Karpas-422 (cell line): ENCODE results near the gene SMO. TPM values are rescaled to one million over a fixed set of nuclear protein-coding genes. Genes with fewer than 3 reads are reported as not detected.
"Not testable (repeated sequence)": the region's sequence is repeated elsewhere in the genome, so short reads cannot be mapped to it uniquely, and the experiment has no call there.

Experiments used
- DNase-seq: peaks from one replicate; pipeline ENCODE4 v3.0.0-alpha.2; 2015
- H2AFZ ChIP-seq: fragments of 200-600 bp; sonication (generic); 2 replicates; pipeline ENCODE4 v1.6.1; 2014; ENCODE audit warnings: antibody characterized with exemption, low read length, mixed read lengths
- H3K27ac ChIP-seq: fragments of 200-600 bp; sonication (generic); 2 replicates; pipeline ENCODE4 v1.5.1; 2014; ENCODE audit warnings: mild to moderate bottlenecking, low read length, moderate library complexity
- H3K27me3 ChIP-seq: fragments of 200-600 bp; sonication (generic); 2 replicates; pipeline ENCODE4 v1.6.1; 2014; ENCODE audit warnings: low read length, mixed read lengths
- H3K36me3 ChIP-seq: fragments of 200-600 bp; sonication (generic); 2 replicates; pipeline ENCODE4 v1.6.1; 2014; ENCODE audit warnings: low read length, mixed read lengths; ENCODE audit not compliant: insufficient read depth
- H3K4me1 ChIP-seq: fragments of 200-600 bp; sonication (generic); 2 replicates; pipeline ENCODE4 v1.6.1; 2014; ENCODE audit warnings: mild to moderate bottlenecking, low read length, mixed read lengths
- H3K4me2 ChIP-seq: fragments of 200-600 bp; sonication (generic); 2 replicates; pipeline ENCODE4 v1.6.1; 2014; ENCODE audit warnings: low read length, low read depth, mild to moderate bottlenecking; ENCODE audit not compliant: poor library complexity, severe bottlenecking
- H3K4me3 ChIP-seq: fragments of 200-600 bp; sonication (generic); 2 replicates; pipeline ENCODE4 v1.5.1; 2014; ENCODE audit warnings: mild to moderate bottlenecking, antibody characterized with exemption, low read length, mixed read lengths
- H3K79me2 ChIP-seq: fragments of 200-600 bp; sonication (generic); 2 replicates; pipeline ENCODE4 v1.6.1; 2014; ENCODE audit warnings: mild to moderate bottlenecking, low read length, mixed read lengths
- H3K9ac ChIP-seq: fragments of 200-600 bp; sonication (generic); 2 replicates; pipeline ENCODE4 v1.6.0; 2014; ENCODE audit warnings: low read length
- H3K9me2 ChIP-seq: fragments of 200-600 bp; sonication (generic), shearing (Covaris generic); replicated peaks from 2 replicates; pipeline ENCODE4 v1.6.0; 2014; ENCODE audit warnings: mild to moderate bottlenecking, low read length, moderate library complexity; ENCODE audit not compliant: insufficient read depth
- H3K9me3 ChIP-seq: fragments of 300-700, 200-600 bp; sonication (generic); 2 replicates; pipeline ENCODE4 v1.6.1; 2014; ENCODE audit warnings: low read length, mixed read lengths
- H4K20me1 ChIP-seq: fragments of 200-600 bp; sonication (generic); 2 replicates; pipeline ENCODE4 v1.6.1; 2014; ENCODE audit warnings: mild to moderate bottlenecking, antibody characterized with exemption, low read length, low read depth; ENCODE audit not compliant: insufficient read depth
- small RNA-seq: library from RNA; depleted of rRNA; stranded (forward); fragments of <200 nt; gene quantifications from one replicate; pipeline ENCODE3, GENCODE V24; 2014
- total RNA-seq: library from RNA; depleted of rRNA; stranded (reverse); fragments of >200 nt; shearing (Covaris generic); gene quantifications from 2 replicates; pipeline ENCODE4 v1.2.3, GENCODE V29; 2014; ENCODE audit warnings: low replicate concordance; rRNA removed

Gene SMO
- total RNA-seq, 1 experiment from 2014 or later, result not detected

GRCh38 chr7:129252603-129253002 lies 64.2 kb downstream of the SMO start:
- DNase-seq, H3K9me3 ChIP-seq, H3K9ac ChIP-seq, H2AFZ ChIP-seq, H3K36me3 ChIP-seq, H4K20me1 ChIP-seq, H3K9me2 ChIP-seq, H3K27me3 ChIP-seq, H3K79me2 ChIP-seq, H3K4me2 ChIP-seq, H3K4me3 ChIP-seq, H3K27ac ChIP-seq, H3K4me1 ChIP-seq: not testable (repeated sequence)

GRCh38 chr7:129255800-129256199 lies 67.4 kb downstream of the SMO start:
- no peak for DNase-seq
- H3K27me3 ChIP-seq, result no peaks in the 10 kb centered on the region; the same call in 1 of the 2 replicates
- H4K20me1 ChIP-seq, result 0 out of 2 replicates have a peak, but pooled peaks cover 2% of the 10 kb centered on the region
- no peak overlapping the region for H2AFZ ChIP-seq
- no peaks in the 10 kb centered on the region for H3K9me2 ChIP-seq
- H3K4me3 ChIP-seq, result no peak overlapping the region
- no peaks in the 10 kb centered on the region for H3K9me3 ChIP-seq
- H3K4me2 ChIP-seq, result no peak overlapping the region
- H3K79me2 ChIP-seq, result no peaks in the 10 kb centered on the region
- H3K4me1 ChIP-seq, result peaks cover 8% of the 10 kb centered on the region
- H3K27ac ChIP-seq, result no peak overlapping the region
- H3K36me3 ChIP-seq, result no peaks in the 10 kb centered on the region
- no peak overlapping the region for H3K9ac ChIP-seq

GRCh38 chr7:129256221-129256620 lies 67.8 kb downstream of the SMO start:
- H3K4me1 ChIP-seq, result peaks cover 7% of the 10 kb centered on the region
- DNase-seq, result no peak

GRCh38 chr7:129257168-129257567 lies 68.7 kb downstream of the SMO start:
- Histone ChIP-seq H3K4me1 (peaks cover 14% of the 10 kb centered on the region), H3K4me3 (no peak overlapping the region), H3K9me2 (no peaks in the 10 kb centered on the region), H3K9me3 (no peaks in the 10 kb centered on the region), H3K9ac (no peak overlapping the region), H3K4me2 (no peak overlapping the region), H3K79me2 (no peaks in the 10 kb centered on the region), H3K27me3 (no peaks in the 10 kb centered on the region; the same call in 1 of the 2 replicates), H3K27ac (no peak overlapping the region), H4K20me1 (no peaks in the 10 kb centered on the region), H2AFZ (no peak overlapping the region), H3K36me3 (no peaks in the 10 kb centered on the region)
- DNase-seq, result no peak

More at GRCh38 chr7:129256221-129256620, 67.8 kb downstream of the SMO start:
- Histone ChIP-seq H4K20me1 (no peaks in the 10 kb centered on the region), H3K27ac (no peak overlapping the region), H3K4me3 (no peak overlapping the region), H3K9me2 (no peaks in the 10 kb centered on the region), H3K4me2 (no peak overlapping the region), H3K27me3 (no peaks in the 10 kb centered on the region; the same call in 1 of the 2 replicates), H3K79me2 (no peaks in the 10 kb centered on the region), H3K36me3 (no peaks in the 10 kb centered on the region), H3K9me3 (no peaks in the 10 kb centered on the region), H3K9ac (no peak overlapping the region), H2AFZ (no peak overlapping the region)

- Histone ChIP-seq H3K9ac (no peak overlapping the region), H3K27ac (no peak overlapping the region), H3K27me3 (no peaks in the 10 kb centered on the region; the same call in 1 of the 2 replicates), H4K20me1 (0 out of 2 replicates have a peak, but pooled peaks cover 4% of the 10 kb centered on the region), H3K9me3 (no peaks in the 10 kb centered on the region), H3K4me1 (peaks cover 16% of the 10 kb centered on the region), H3K36me3 (no peaks in the 10 kb centered on the region), H2AFZ (no peak overlapping the region), H3K4me3 (no peak overlapping the region), H3K9me2 (no peaks in the 10 kb centered on the region), H3K4me2 (no peak overlapping the region), H3K79me2 (no peaks in the 10 kb centered on the region)
- peak; percentile 47 for DNase-seq
Observed at GRCh38 chr7:129258649-129259389, 70.4 kb downstream of the SMO start.

- H3K9ac ChIP-seq, result no peak overlapping the region
- 0 out of 2 replicates have a peak, but pooled peaks cover 4% of the 10 kb centered on the region for H4K20me1 ChIP-seq
- no peaks in the 10 kb centered on the region; the same call in 1 of the 2 replicates for H3K27me3 ChIP-seq
- no peak overlapping the region for H3K4me3 ChIP-seq
- no peaks in the 10 kb centered on the region for H3K9me2 ChIP-seq
- H3K4me2 ChIP-seq, result no peak overlapping the region
- no peaks in the 10 kb centered on the region for H3K9me3 ChIP-seq
- no peak for DNase-seq
- H3K79me2 ChIP-seq, result no peaks in the 10 kb centered on the region
- no peaks in the 10 kb centered on the region for H3K36me3 ChIP-seq
- H2AFZ ChIP-seq, result no peak overlapping the region
- H3K4me1 ChIP-seq, result peaks cover 16% of the 10 kb centered on the region
- no peak overlapping the region for H3K27ac ChIP-seq
Observed at GRCh38 chr7:129262324-129262723, 73.9 kb downstream of the SMO start.

Small RNA genes lying within 50 kb of the gene (small RNA-seq; reads per million reads assigned to genes)
- not detected for gene RNY1P11

Other genes with a start within 250 kb of the SMO start
- gene TNPO3, start 133.5 kb upstream of the SMO start, total RNA-seq, result 54.0 and 57.0 TPM in 2 replicates
- gene TSPAN33, start 43.9 kb upstream of the SMO start, total RNA-seq, result 11.1 and 21.8 TPM in 2 replicates
- 6.0 and 6.6 TPM in 2 replicates for gene AHCYL2, start 36.4 kb downstream of the SMO start, total RNA-seq
- 0.15 and 0.22 TPM in 2 replicates for gene STRIP2, start 245.8 kb downstream of the SMO start, total RNA-seq